Stimulated activated CD8-positive, alpha-beta memory T cell treated with anti-CD3 and anti-CD28 coated beads, Interleukin-7, amount 100 ng/mL, for 48 hours (primary cell): ENCODE measurements around the gene COPS2.

Experiments
- DNase-seq, 2 donors: peaks; one replicate each; pipeline ENCODE4 v3.0.0-alpha.2; 2020; ENCODE audit warnings: low read depth in 1 of 2; ENCODE audit errors: extremely low read depth in 1 of 2

COPS2 gene

GRCh38 chr15:49163678-49164077 is 8.3 kb upstream of the COPS2 start:
- DNase-seq = no peak

GRCh38 chr15:49155834-49156627 is 632 bp upstream of the COPS2 start:
- no peak for DNase-seq

- DNase-seq = no peak
These were observed 645 bp downstream of the COPS2 start for GRCh38 chr15:49154799-49155109.

GRCh38 chr15:49154359-49154758 is 1.0 kb downstream of the COPS2 start:
- DNase-seq = no peak

GRCh38 chr15:49152552-49153312 is 2.7 kb downstream of the COPS2 start:
- no peak for DNase-seq

- no peak for DNase-seq
These were observed 3.6 kb downstream of the COPS2 start for GRCh38 chr15:49151831-49152230.

GRCh38 chr15:49148727-49149126 is 6.7 kb downstream of the COPS2 start:
- no peak for DNase-seq

- no peak for DNase-seq
These were observed 7.1 kb downstream of the COPS2 start for GRCh38 chr15:49148298-49148697.

GRCh38 chr15:49145651-49146609 is 9.5 kb downstream of the COPS2 start:
- no peak for DNase-seq

GRCh38 chr15:49137861-49138260 is 17.5 kb downstream of the COPS2 start:
- no peak for DNase-seq

GRCh38 chr15:49135911-49136310 is 19.5 kb downstream of the COPS2 start:
- no peak for DNase-seq

- no peak for DNase-seq
These were observed 20.0 kb downstream of the COPS2 start for GRCh38 chr15:49135342-49135857.

- no peak for DNase-seq
These were observed 20.6 kb downstream of the COPS2 start for GRCh38 chr15:49134683-49135341.

GRCh38 chr15:49131403-49131802 is 24.0 kb downstream of the COPS2 start:
- no peak for DNase-seq

GRCh38 chr15:49124371-49124770 is 31.0 kb downstream of the COPS2 start:
- DNase-seq = no peak

- DNase-seq = no peak
These were observed 32.8 kb downstream of the COPS2 start for GRCh38 chr15:49122541-49123062.

GRCh38 chr15:49121901-49122300 is 33.5 kb downstream of the COPS2 start:
- no peak for DNase-seq

- DNase-seq = no peak
These were observed 34.6 kb downstream of the COPS2 start for GRCh38 chr15:49120832-49121231.

GRCh38 chr15:49116108-49116857 is 39.1 kb downstream of the COPS2 start:
- DNase-seq = no peak

- no peak for DNase-seq
These were observed 40.3 kb downstream of the COPS2 start for GRCh38 chr15:49115062-49115461.
